ENCODE results near the gene SEMA6C. TPM values are rescaled to one million over a fixed set of nuclear protein-coding genes. Genes with fewer than 3 reads are reported as not detected.

SEMA6C gene
- total and polyA plus RNA-seq, 2 of the 8 experiments (the other 6 are each of a cell fraction or from before 2014, with no cell fraction given) = 12.2 to 15.7 TPM

DNA sequence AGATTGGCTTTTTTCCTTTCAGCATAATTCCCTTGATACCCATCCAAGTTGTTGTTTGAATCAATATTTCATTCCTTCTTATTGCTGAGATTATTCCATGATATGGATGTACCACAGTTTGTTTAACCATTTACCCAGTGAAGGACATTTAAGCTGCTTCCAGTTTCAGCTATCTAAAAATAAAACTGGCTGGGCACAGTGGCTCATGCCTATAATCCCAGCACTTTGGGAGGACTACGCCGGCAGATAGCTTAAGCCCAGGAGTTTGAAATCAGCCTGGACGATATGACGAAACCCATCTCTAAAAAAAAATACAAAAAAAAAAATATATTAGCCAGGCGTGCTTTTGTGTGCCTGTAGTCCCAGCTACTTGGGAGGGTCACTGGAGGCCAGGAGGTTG is 32.6 kb downstream of the SEMA6C start:
- FAIRE-seq = no peak
- H4K20me1 ChIP-seq (replicated peaks in 1 of 2; ENCODE audit: control insufficient read depth in 1 of 2, insufficient read depth in 2 of 2, low read length in 2 of 2) = no peaks in the 10 kb centered on the region
- no peak overlapping the region for H3K56ac ChIP-seq (replicated peaks; ENCODE audit: insufficient read length, low read depth, low read length)
- no peaks in the 10 kb centered on the region for H3K27me3 ChIP-seq (replicated peaks in 1 of 4; ENCODE audit: control insufficient read depth in 3 of 4, extremely low read depth in 1 of 4, insufficient read depth in 3 of 4, low read length in 3 of 4)
- H4K5ac ChIP-seq (ENCODE audit: insufficient read length, low read depth, low read length) = no peak overlapping the region
- no peak for DNase-seq (ENCODE audit: low read depth in 1 of 2, low spot score in 2 of 2)
- H3K23me2 ChIP-seq (ENCODE audit: low read depth, low read length) = no peaks in the 10 kb centered on the region
- POLR2A ChIA-PET (ENCODE audit: partially characterized antibody) = interaction anchor here (1.0 kb wide), 1 partner anchor 17 kb away, joined by 6 read pairs; no protein-coding TSS in a partner anchor
- no peaks in the 10 kb centered on the region for H3K9me3 ChIP-seq (ENCODE audit: insufficient read depth in 2 of 2, low read depth in 1 of 2, low read length in 1 of 2)
- CTCF ChIA-PET (ENCODE audit: partially characterized antibody) = interaction anchor here (0.6 to 7.3 kb wide), 5 partner anchors 13 to 621 kb away, joined by 3 to 64 read pairs (median 5); partner anchors contain the start of gene TNFAIP8L2
- no peaks in the 10 kb centered on the region for H3K4me1 ChIP-seq (replicated peaks in 1 of 4; ENCODE audit: control insufficient read depth in 3 of 4, insufficient read depth in 4 of 4, low read length in 3 of 4)
- no peak overlapping the region for H4K91ac ChIP-seq (replicated peaks; ENCODE audit: insufficient read length, low read length)
- H3K4ac ChIP-seq (replicated peaks; ENCODE audit: insufficient read length, low read depth, low read length) = no peak overlapping the region
- no peak overlapping the region for H3K23ac ChIP-seq (ENCODE audit: insufficient read length)
- H2AFZ ChIP-seq (ENCODE audit: low read length) = no peak overlapping the region
- no peak overlapping the region for H3K4me3 ChIP-seq (ENCODE audit: extremely low read depth in 1 of 4, insufficient read depth in 2 of 4, low read depth in 3 of 4, low read length in 4 of 4)
- no peak overlapping the region for H2BK15ac ChIP-seq (ENCODE audit: low read length)
- H3K4me2 ChIP-seq (ENCODE audit: insufficient read depth in 1 of 2, low read depth in 2 of 2, low read length in 2 of 2) = no peak overlapping the region
- H4K8ac ChIP-seq (ENCODE audit: extremely low read depth, insufficient read depth, low read length) = no peak overlapping the region
- no peak overlapping the region for H2AK5ac ChIP-seq (ENCODE audit: low read depth, low read length)
- no peak overlapping the region for H2BK20ac ChIP-seq (ENCODE audit: low read length)
- WGBS, 2 experiments (ENCODE audit: extremely low coverage in 1 of 2, insufficient coverage in 1 of 2, insufficient read length in 1 of 2, insufficient replicate concordance in 2 of 2, low coverage in 1 of 2, low lambda C conversion rate in 2 of 2, missing lambda C conversion rate in 1 of 2) = 95% methylated on average over 5 of the region's 5 CpGs; no CpG with 5 or more reads in 1 of the 2 experiments
- H3K18ac ChIP-seq (ENCODE audit: extremely low read depth, low read length) = no peak overlapping the region
- H2BK12ac ChIP-seq (ENCODE audit: low read depth, low read length) = no peak overlapping the region
- H3K36me3 ChIP-seq (ENCODE audit: control insufficient read depth in 2 of 4, insufficient read depth in 4 of 4, low read length in 3 of 4) = no peaks in the 10 kb centered on the region
- H3K27ac ChIP-seq (ENCODE audit: low read depth, low read length) = no peak overlapping the region
- no peaks in the 10 kb centered on the region for H3K79me2 ChIP-seq (ENCODE audit: control insufficient read depth in 1 of 2, insufficient read depth in 2 of 2, low read length in 2 of 2)
- no peak overlapping the region for H2BK120ac ChIP-seq (replicated peaks; ENCODE audit: low read depth, low read length)
- no peak overlapping the region for H3K14ac ChIP-seq (ENCODE audit: insufficient read length)
- no peak overlapping the region for H2BK5ac ChIP-seq (ENCODE audit: low read depth, low read length)
- H3K79me1 ChIP-seq (ENCODE audit: low read depth, low read length) = no peaks in the 10 kb centered on the region
- H3K9ac ChIP-seq (replicated peaks in 1 of 4; ENCODE audit: extremely low read depth in 1 of 4, low read depth in 3 of 4, low read length in 3 of 4) = no peak overlapping the region
- no peak for TF ChIP-seq ASH2L (IDR thresholded peaks at IDR 0.05; ENCODE audit: low read length)
- no peak for TF ChIP-seq CBX5 (IDR thresholded peaks at IDR 0.05; ENCODE audit: low read depth, low read length)
- TF ChIP-seq, protein P1, sequence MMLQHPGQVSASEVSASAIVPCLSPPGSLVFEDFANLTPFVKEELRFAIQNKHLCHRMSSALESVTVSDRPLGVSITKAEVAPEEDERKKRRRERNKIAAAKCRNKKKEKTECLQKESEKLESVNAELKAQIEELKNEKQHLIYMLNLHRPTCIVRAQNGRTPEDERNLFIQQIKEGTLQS (IDR thresholded peaks at IDR 0.05; ENCODE audit: insufficient read depth, low read depth, low read length) = no peak
- no peak for TF ChIP-seq RXRA (IDR thresholded peaks at IDR 0.05; ENCODE audit: insufficient read depth, low read depth, low read length)
- no peak for TF ChIP-seq PHF8 (conservative IDR thresholded peaks at IDR 0.05; ENCODE audit: low read depth, low read length)
- TF ChIP-seq TBP (IDR thresholded peaks at IDR 0.05; ENCODE audit: low read depth, low read length) = no peak
- TF ChIP-seq CHD2 (IDR thresholded peaks at IDR 0.05; ENCODE audit: low read length) = no peak
- no peak for TF ChIP-seq EZH2 (IDR thresholded peaks at IDR 0.05; ENCODE audit: low read depth, low read length, severe bottlenecking)
- TF ChIP-seq JUND (IDR thresholded peaks at IDR 0.05; ENCODE audit: low read length) = no peak
- TF ChIP-seq TEAD4 (IDR thresholded peaks at IDR 0.05; ENCODE audit: low read depth, low read length) = no peak
- TF ChIP-seq SAP30 (IDR thresholded peaks at IDR 0.05; ENCODE audit: insufficient read depth, insufficient replicate concordance, low read length) = no peak
- no peak for TF ChIP-seq BCL11A (IDR thresholded peaks at IDR 0.05; ENCODE audit: low read depth in 2 of 2, low read length in 2 of 2)
- no peak for TF ChIP-seq MAFK (IDR thresholded peaks at IDR 0.05; ENCODE audit: low read depth, low read length)
- TF ChIP-seq CBX8 (IDR thresholded peaks at IDR 0.05; ENCODE audit: borderline replicate concordance, low read depth, low read length) = no peak
- no peak for TF ChIP-seq YY1 (IDR thresholded peaks at IDR 0.05; ENCODE audit: low read depth, low read length)
